H1 (cell line): ENCODE results near the gene KCND3. TPM values are rescaled to one million over a fixed set of nuclear protein-coding genes. Genes with fewer than 3 reads are reported as not detected.

Experiments used
- CTCF ChIA-PET: fragments of 300-600 bp; sonication (Branson Sonifier 250); formaldehyde crosslinking; loops from one replicate; lab custom pipeline; 2021; ENCODE audit not compliant: partially characterized antibody; lab: Charles Lee
- POLR2A ChIA-PET: fragments of 300-600 bp; sonication (Branson Sonifier 250); formaldehyde crosslinking; loops from one replicate; lab custom pipeline; 2021; ENCODE audit warnings: inconsistent platforms; ENCODE audit not compliant: partially characterized antibody; lab: Charles Lee
- DNase-seq, 2 experiments: peaks; one replicate each; pipeline versions ENCODE4 v3.0.0 to v3.0.0-alpha.2; 2010 to 2022; ENCODE audit warnings: low spot score in 2 of 2, low read depth in 1 of 2, mixed read lengths in 1 of 2
- FAIRE-seq: peaks from 2 replicates; lab custom pipeline; 2011; peaks lifted over from hg19 to GRCh38; lab: Jason Lieb, UNC
- H2AFZ ChIP-seq: 2 replicates; pipeline ENCODE4 v1.8.1; 2012; ENCODE audit warnings: low read length, inconsistent platforms
- H2AK5ac ChIP-seq: 2 replicates; pipeline ENCODE4 v1.6.1; 2013; ENCODE audit warnings: low read depth, low read length
- H2BK120ac ChIP-seq: replicated peaks from 2 replicates; pipeline ENCODE3; 2013; ENCODE audit warnings: low read depth, low read length, inconsistent platforms
- H2BK12ac ChIP-seq: 2 replicates; pipeline ENCODE4 v1.6.1; 2013; ENCODE audit warnings: low read depth, low read length
- H2BK15ac ChIP-seq: 2 replicates; pipeline ENCODE4 v1.6.1; 2013; ENCODE audit warnings: low read length
- H2BK20ac ChIP-seq: 2 replicates; pipeline ENCODE4 v1.6.1; 2013; ENCODE audit warnings: low read length
- H2BK5ac ChIP-seq: 2 replicates; pipeline ENCODE4 v1.6.1; 2013; ENCODE audit warnings: low read depth, low read length
- H3K14ac ChIP-seq: 2 replicates; pipeline ENCODE4 v1.6.1; 2013; ENCODE audit warnings: inconsistent platforms; ENCODE audit not compliant: insufficient read length
- H3K18ac ChIP-seq: 2 replicates; pipeline ENCODE4 v1.6.1; 2013; ENCODE audit warnings: low read length; ENCODE audit errors: extremely low read depth
- H3K23ac ChIP-seq: 2 replicates; pipeline ENCODE4 v1.6.1; 2013; ENCODE audit warnings: inconsistent platforms; ENCODE audit not compliant: insufficient read length
- H3K23me2 ChIP-seq: 2 replicates; pipeline ENCODE4 v1.6.1; 2013; ENCODE audit warnings: low read depth, low read length
- H3K27ac ChIP-seq: 2 replicates; pipeline ENCODE4 v1.6.1; 2011; ENCODE audit warnings: low read depth, low read length, inconsistent platforms
- H3K27me3 ChIP-seq, 4 experiments: replicated peaks in 1 of 4; 1 replicate in 1 of 4; 2 replicates in 3 of 4; pipeline versions ENCODE4 v1.6.1 to v1.8.1; 2011 to 2013; ENCODE audit warnings: low read length in 3 of 4, mild to moderate bottlenecking in 3 of 4, inconsistent platforms in 2 of 4, mixed read lengths in 2 of 4, moderate library complexity in 1 of 4; ENCODE audit not compliant: control insufficient read depth in 3 of 4, insufficient read depth in 3 of 4; ENCODE audit errors: extremely low read depth in 1 of 4
- H3K36me3 ChIP-seq, 4 experiments: 2 replicates each; pipeline versions ENCODE4 v1.6.1 to v1.8.1; 2011 to 2013; ENCODE audit warnings: mild to moderate bottlenecking in 4 of 4, low read length in 3 of 4, moderate library complexity in 2 of 4, control low read depth in 1 of 4, inconsistent platforms in 1 of 4; ENCODE audit not compliant: insufficient read depth in 4 of 4, control insufficient read depth in 2 of 4
- H3K4ac ChIP-seq: replicated peaks from 2 replicates; pipeline ENCODE3; 2013; ENCODE audit warnings: low read length, low read depth, mixed read lengths, inconsistent platforms; ENCODE audit not compliant: insufficient read length
- H3K4me1 ChIP-seq, 4 experiments: replicated peaks in 1 of 4; 1 replicate in 1 of 4; 2 replicates in 3 of 4; pipeline versions ENCODE4 v1.6.1 to v1.8.1; 2011 to 2013; ENCODE audit warnings: low read length in 3 of 4, inconsistent platforms in 2 of 4, mixed read lengths in 1 of 4; ENCODE audit not compliant: insufficient read depth in 4 of 4, control insufficient read depth in 3 of 4
- H3K4me2 ChIP-seq, 2 experiments: 2 replicates each; pipeline versions ENCODE4 v1.6.1 to v1.8.1; 2011 to 2013; ENCODE audit warnings: low read depth in 2 of 2, low read length in 2 of 2, control low read depth in 1 of 2, inconsistent platforms in 1 of 2, mild to moderate bottlenecking in 1 of 2; ENCODE audit not compliant: insufficient read depth in 1 of 2
- H3K4me3 ChIP-seq, 4 experiments: fragments of 200-600, 300-600 bp in 1 of 4; sonication (generic), shearing (Covaris generic), sonication (Bioruptor Twin) in 1 of 4; 2 replicates each; pipeline versions ENCODE4 v1.5.1 to v1.8.1; 2011 to 2016; ENCODE audit warnings: low read length in 4 of 4, low read depth in 3 of 4, control low read depth in 2 of 4, inconsistent platforms in 2 of 4, mild to moderate bottlenecking in 2 of 4, mixed read lengths in 1 of 4, moderate library complexity in 1 of 4; ENCODE audit not compliant: insufficient read depth in 2 of 4; ENCODE audit errors: extremely low read depth in 1 of 4
- H3K56ac ChIP-seq: replicated peaks from 2 replicates; pipeline ENCODE3; 2013; ENCODE audit warnings: low read depth, mild to moderate bottlenecking, mixed read lengths, low read length, inconsistent platforms; ENCODE audit not compliant: insufficient read length
- H3K79me1 ChIP-seq: 2 replicates; pipeline ENCODE4 v1.6.1; 2013; ENCODE audit warnings: low read depth, low read length, control low read depth
- H3K79me2 ChIP-seq, 2 experiments: 2 replicates each; pipeline versions ENCODE4 v1.6.1 to v1.8.1; 2012 to 2013; ENCODE audit warnings: low read length in 2 of 2, mild to moderate bottlenecking in 2 of 2, inconsistent platforms in 1 of 2; ENCODE audit not compliant: insufficient read depth in 2 of 2, control insufficient read depth in 1 of 2
- H3K9ac ChIP-seq, 4 experiments: replicated peaks in 1 of 4; 1 replicate in 1 of 4; 2 replicates in 3 of 4; pipeline versions ENCODE4 v1.6.1 to v1.8.1; 2011 to 2013; ENCODE audit warnings: low read depth in 3 of 4, low read length in 3 of 4, control low read depth in 2 of 4, mild to moderate bottlenecking in 2 of 4, moderate library complexity in 2 of 4, inconsistent platforms in 1 of 4; ENCODE audit errors: extremely low read depth in 1 of 4
- H3K9me3 ChIP-seq, 2 experiments: 2 replicates each; pipeline versions ENCODE4 v1.6.1 to v1.8.1; 2012 to 2013; ENCODE audit warnings: mild to moderate bottlenecking in 2 of 2, moderate library complexity in 2 of 2, control low read depth in 1 of 2, inconsistent platforms in 1 of 2, low read depth in 1 of 2, low read length in 1 of 2, mixed read lengths in 1 of 2; ENCODE audit not compliant: insufficient read depth in 2 of 2
- H4K20me1 ChIP-seq, 2 experiments: replicated peaks in 1 of 2; 2 replicates each; pipeline versions ENCODE3 to v1.8.1; 2011 to 2013; ENCODE audit warnings: inconsistent platforms in 2 of 2, low read length in 2 of 2, mild to moderate bottlenecking in 1 of 2; ENCODE audit not compliant: insufficient read depth in 2 of 2, control insufficient read depth in 1 of 2
- H4K5ac ChIP-seq: 2 replicates; pipeline ENCODE4 v1.6.1; 2013; ENCODE audit warnings: low read length, low read depth, mixed read lengths, inconsistent platforms; ENCODE audit not compliant: insufficient read length
- H4K8ac ChIP-seq: 2 replicates; pipeline ENCODE4 v1.8.0; 2013; ENCODE audit warnings: mild to moderate bottlenecking, moderate library complexity, low read length, inconsistent platforms; ENCODE audit not compliant: insufficient read depth; ENCODE audit errors: extremely low read depth
- H4K91ac ChIP-seq: replicated peaks from 2 replicates; pipeline ENCODE3; 2013; ENCODE audit warnings: low read length, mixed read lengths, inconsistent platforms; ENCODE audit not compliant: insufficient read length
- CEBPB ChIP-seq: IDR thresholded peaks from 2 replicates; pipeline ENCODE4 v1.6.1; 2012; ENCODE audit warnings: low read depth, low read length
- CHD1 ChIP-seq: IDR thresholded peaks from 2 replicates; pipeline ENCODE4 v1.6.1; 2012; ENCODE audit warnings: low read depth, low read length, improper control_type of control experiment
- EZH2 ChIP-seq: fragments of 200-600 bp; sonication (generic); IDR thresholded peaks from 2 replicates; pipeline ENCODE4 v1.7.1; 2012; ENCODE audit warnings: low read depth, mild to moderate bottlenecking, moderate library complexity, low read length, inconsistent platforms; ENCODE audit not compliant: severe bottlenecking
- GABPA ChIP-seq: IDR thresholded peaks from 2 replicates; pipeline ENCODE4 v1.6.1; 2011; ENCODE audit warnings: mild to moderate bottlenecking, low read length, moderate library complexity, borderline replicate concordance; ENCODE audit not compliant: insufficient read depth
- GTF2F1 ChIP-seq: IDR thresholded peaks from 2 replicates; pipeline ENCODE4 v1.6.1; 2012; ENCODE audit warnings: low read depth, low read length, improper control_type of control experiment, borderline replicate concordance
- NRF1 ChIP-seq: IDR thresholded peaks from 2 replicates; pipeline ENCODE4 v1.6.1; 2011; ENCODE audit warnings: mild to moderate bottlenecking, low read depth, low read length, improper control_type of control experiment
- PHF8 ChIP-seq: fragments of 200-600 bp; sonication (generic); conservative IDR thresholded peaks from 2 replicates; pipeline ENCODE4 v1.7.1; 2012; ENCODE audit warnings: low read depth, mild to moderate bottlenecking, inconsistent platforms, low read length, moderate library complexity
- SIRT6 ChIP-seq: IDR thresholded peaks from one replicate; pipeline ENCODE4 v1.7.1; 2012; ENCODE audit warnings: low read length, inconsistent platforms
- SP1 ChIP-seq: IDR thresholded peaks from 2 replicates; pipeline ENCODE4 v1.6.1; 2011; ENCODE audit warnings: low read depth, low read length
- SP4 ChIP-seq: IDR thresholded peaks from 2 replicates; pipeline ENCODE4 v1.6.1; 2012; ENCODE audit warnings: low read length, inconsistent platforms
- TEAD4 ChIP-seq: IDR thresholded peaks from 2 replicates; pipeline ENCODE4 v1.6.1; 2012; ENCODE audit warnings: low read depth, low read length, inconsistent platforms, mixed read lengths
- WGBS, 2 experiments: shearing (Covaris generic) in 1 of 2; methylation state at CpG; one replicate each; pipeline versions ENCODE4 v1.1.6 to v1.1.7; 2013 to 2015; ENCODE audit warnings: low lambda C conversion rate in 2 of 2, mixed read lengths in 2 of 2, inconsistent platforms in 1 of 2, low coverage in 1 of 2, missing lambda C conversion rate in 1 of 2; ENCODE audit not compliant: insufficient replicate concordance in 2 of 2, insufficient coverage in 1 of 2, insufficient read length in 1 of 2; ENCODE audit errors: extremely low coverage in 1 of 2, missing lambda C conversion rate in 1 of 2; 5-methylcytosine and 5-hydroxymethylcytosine counted together
- polyA plus RNA-seq, 7 experiments: library from polyadenylated mRNA; depleted of rRNA in 3 of 7; stranded (reverse) in 5 of 7; unstranded in 2 of 7; fragments of >200 nt in 5 of 7; fragments of 200-250 nt in 2 of 7; gene quantifications; 1 replicate in 5 of 7; 2 replicates in 1 of 7; 4 replicates in 1 of 7; pipeline versions ENCODE4 v1.2.1 to v1.2.3, GENCODE V29; 2011 to 2013; ENCODE audit warnings: missing spikeins in 2 of 7, mixed read lengths in 2 of 7
- total RNA-seq: library from RNA; stranded (reverse); fragmentation: NEBNext Ultra II Directional; extraction: Animal tissue kit (Norgen Biotek cat#: 25700); gene quantifications from 2 replicates; pipeline ENCODE4 v1.2.1, GENCODE V29; 2021

Gene KCND3
- total and polyA plus RNA-seq, 2 of the 8 experiments (the other 6 are each of a cell fraction or from before 2014, with no cell fraction given): 0.14 to 0.48 TPM

DNA sequence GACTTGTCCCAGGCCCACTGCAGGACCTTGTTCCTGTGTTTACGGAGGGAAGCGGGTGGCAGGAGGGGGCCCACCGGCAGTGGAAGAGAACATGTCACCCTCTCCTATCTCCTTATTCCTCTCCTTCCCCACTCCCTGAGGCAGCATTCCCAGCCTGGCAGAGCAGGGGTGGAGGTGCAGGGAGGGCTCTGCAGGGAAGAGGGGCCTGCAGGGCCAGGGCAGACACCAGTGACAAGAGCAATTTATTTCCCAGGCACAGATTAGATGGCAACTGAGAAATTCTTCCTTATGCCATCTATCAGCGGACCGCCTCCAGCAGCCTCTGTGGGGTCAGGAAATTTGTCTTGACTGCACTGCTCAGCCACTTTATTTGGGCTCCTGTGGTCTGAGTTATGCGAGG, 127.9 kb downstream of the KCND3 start:
- Histone ChIP-seq H2BK5ac (no peak overlapping the region), H3K23me2 (no peaks in the 10 kb centered on the region), H2AK5ac (no peak overlapping the region), H2AFZ (no peak overlapping the region; the same call in 1 of the 2 replicates), H3K4me1 (peaks cover 0 to 2% (median 1%) of the 10 kb centered on the region in 4 experiments; a peak in 2 of 7 replicates), H4K20me1 (no peaks in the 10 kb centered on the region), H4K8ac (no peak overlapping the region; the same call in 1 of the 2 replicates), H3K4me3 (no peak overlapping the region), H2BK20ac (no peak overlapping the region), H3K9me3 (no peaks in the 10 kb centered on the region), H3K27ac (no peak overlapping the region), H4K5ac (no peak overlapping the region), H3K23ac (no peak overlapping the region), H3K27me3 (no peaks in the 10 kb centered on the region), H3K14ac (no peak overlapping the region), H3K56ac (no peak overlapping the region), H3K9ac (no peak overlapping the region), H2BK120ac (no peak overlapping the region), H3K18ac (no peak overlapping the region), H3K79me2 (no peaks in the 10 kb centered on the region), H2BK12ac (no peak overlapping the region), H2BK15ac (no peak overlapping the region), H3K4me2 (no peak overlapping the region), H3K36me3 (no peaks in the 10 kb centered on the region), H3K79me1 (no peaks in the 10 kb centered on the region), H4K91ac (no peak overlapping the region), H3K4ac (no peak overlapping the region)
- FAIRE-seq (no peak), DNase-seq (no peak)
- WGBS, 2 experiments: 86% methylated on average over 6 of the region's 6 CpGs; no CpG with 5 or more reads in 1 of the 2 experiments
- CTCF ChIA-PET: interaction anchor here (2.0 kb wide), 1 partner anchor 11 kb away, joined by 6 read pairs; no protein-coding TSS in a partner anchor
- no peak for TF ChIP-seq GTF2F1
- TF ChIP-seq GABPA: no peak
- TF ChIP-seq TEAD4: no peak
- no peak for TF ChIP-seq CHD1
- no peak for TF ChIP-seq EZH2
- TF ChIP-seq NRF1: no peak
- no peak for TF ChIP-seq SP4
- TF ChIP-seq CEBPB: no peak
- TF ChIP-seq PHF8: no peak
- TF ChIP-seq SP1: no peak
- TF ChIP-seq SIRT6: no peak
- POLR2A ChIA-PET: no interaction called here
